H1 (cell line): ENCODE results near the gene P4HA1. TPM values are rescaled to one million over a fixed set of nuclear protein-coding genes. Genes with fewer than 3 reads are reported as not detected.

Experiments
- ASH2L ChIP-seq: fragments of 200-600, 300-600 bp; sonication (generic); IDR thresholded peaks from one replicate; pipeline ENCODE4 v1.7.1; 2017; ENCODE audit warnings: low read length
- BACH1 ChIP-seq: IDR thresholded peaks from 2 replicates; pipeline ENCODE4 v1.6.1; 2012; ENCODE audit warnings: low read length, improper control_type of control experiment
- CBX8 ChIP-seq: fragments of 300-800, 300-1000 bp; sonication (generic); IDR thresholded peaks from 2 replicates; pipeline ENCODE4 v1.7.1; 2016; ENCODE audit warnings: low read depth, low read length, borderline replicate concordance
- POU5F1 ChIP-seq: IDR thresholded peaks from 2 replicates; pipeline ENCODE4 v1.6.1; 2011; ENCODE audit warnings: low read depth, mild to moderate bottlenecking, low read length, moderate library complexity
- RXRA ChIP-seq: IDR thresholded peaks from 2 replicates; pipeline ENCODE4 v1.6.1; 2011; ENCODE audit warnings: low read depth, mild to moderate bottlenecking, low read length, moderate library complexity; ENCODE audit not compliant: insufficient read depth
- polyA plus RNA-seq, 7 experiments: library from polyadenylated mRNA; depleted of rRNA in 3 of 7; stranded (reverse) in 5 of 7; unstranded in 2 of 7; fragments of >200 nt in 5 of 7; fragments of 200-250 nt in 2 of 7; gene quantifications; 1 replicate in 5 of 7; 2 replicates in 1 of 7; 4 replicates in 1 of 7; pipeline versions ENCODE4 v1.2.1 to v1.2.3, GENCODE V29; 2011 to 2013; ENCODE audit warnings: missing spikeins in 2 of 7, mixed read lengths in 2 of 7
- total RNA-seq: library from RNA; stranded (reverse); fragmentation: NEBNext Ultra II Directional; extraction: Animal tissue kit (Norgen Biotek cat#: 25700); gene quantifications from 2 replicates; pipeline ENCODE4 v1.2.1, GENCODE V29; 2021
- TF ChIP-seq, protein P1 (sequence below): IDR thresholded peaks from 2 replicates; pipeline ENCODE4 v1.6.1; 2011; ENCODE audit warnings: low read length, improper control_type of control experiment

Gene P4HA1
- total and polyA plus RNA-seq, 2 of the 8 experiments (the other 6 are each of a cell fraction or from before 2014, with no cell fraction given), result 12.0 to 25.7 TPM

DNA sequence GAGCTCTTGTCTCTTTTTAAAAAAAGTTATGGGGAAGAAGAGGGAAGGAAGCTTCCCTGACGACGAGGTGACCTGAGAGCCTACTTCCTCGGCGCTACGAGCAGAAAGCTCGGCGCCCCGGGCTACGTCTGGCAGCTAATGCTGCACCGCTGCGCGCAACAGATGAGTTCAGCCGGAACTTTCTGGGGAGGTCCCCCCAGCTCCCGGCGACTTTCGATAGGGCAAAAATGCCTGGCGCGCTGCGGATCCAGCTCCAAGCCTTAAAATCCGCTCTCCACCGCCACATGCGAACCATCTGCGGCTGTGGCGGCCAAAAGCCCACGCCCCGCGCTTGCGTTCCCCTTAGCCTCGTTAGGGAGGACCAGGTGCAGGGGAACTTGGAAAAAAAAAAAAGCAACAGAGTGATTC, 621 bp downstream of the P4HA1 start (continued):
- no peak for TF ChIP-seq CBX8
- peak; percentile 84 for TF ChIP-seq ASH2L
- TF ChIP-seq RXRA, result no peak
- no peak for TF ChIP-seq BACH1
- TF ChIP-seq, protein P1, sequence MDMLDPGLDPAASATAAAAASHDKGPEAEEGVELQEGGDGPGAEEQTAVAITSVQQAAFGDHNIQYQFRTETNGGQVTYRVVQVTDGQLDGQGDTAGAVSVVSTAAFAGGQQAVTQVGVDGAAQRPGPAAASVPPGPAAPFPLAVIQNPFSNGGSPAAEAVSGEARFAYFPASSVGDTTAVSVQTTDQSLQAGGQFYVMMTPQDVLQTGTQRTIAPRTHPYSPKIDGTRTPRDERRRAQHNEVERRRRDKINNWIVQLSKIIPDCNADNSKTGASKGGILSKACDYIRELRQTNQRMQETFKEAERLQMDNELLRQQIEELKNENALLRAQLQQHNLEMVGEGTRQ, result no peak
- no peak for TF ChIP-seq POU5F1
